GM18505 (cell line): ENCODE data around the gene CERS6.
A peak's percentile ranks its signal among the peaks of the same experiment; 100 is the strongest.

Source experiments
- ATAC-seq: cut with Tn5 transposase; IDR thresholded peaks from one replicate; pipeline ENCODE4 v1.9.1; 2021; ENCODE audit not compliant: unreplicated experiment
- POLR2A ChIP-seq: IDR thresholded peaks from 4 replicates; pipeline ENCODE4 v1.6.1; 2011; ENCODE audit warnings: borderline replicate concordance; ENCODE audit not compliant: insufficient read depth, insufficient read length; ENCODE audit errors: extremely low read depth

CERS6 gene

DNA sequence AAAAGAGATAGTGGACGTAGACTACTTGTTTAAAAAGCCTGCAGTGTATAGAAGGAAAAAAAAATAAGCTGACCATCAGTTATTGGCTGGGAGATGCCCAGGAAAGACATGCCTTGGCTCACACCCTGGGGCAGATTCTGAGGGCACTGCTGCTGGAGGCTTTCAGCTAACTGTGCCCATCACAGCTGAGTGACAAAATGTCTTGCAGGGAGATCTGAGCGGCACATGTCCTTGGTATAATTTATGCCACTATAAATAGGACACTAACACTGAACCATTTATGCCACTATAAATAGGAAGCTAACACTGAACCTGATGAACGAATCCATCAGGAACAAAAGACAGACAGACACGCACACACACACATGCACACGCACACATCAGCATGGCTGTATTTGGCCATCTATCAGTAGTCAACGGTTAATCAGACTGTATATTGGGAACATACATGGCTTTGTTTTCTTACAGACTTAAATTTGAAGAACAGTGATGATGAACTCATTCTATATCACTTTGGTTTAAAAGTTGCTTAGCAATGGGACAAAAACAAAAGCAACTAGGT lies 278.2 kb downstream of the CERS6 start:
- TF ChIP-seq POLR2A = no peak
- ATAC-seq = no peak

DNA sequence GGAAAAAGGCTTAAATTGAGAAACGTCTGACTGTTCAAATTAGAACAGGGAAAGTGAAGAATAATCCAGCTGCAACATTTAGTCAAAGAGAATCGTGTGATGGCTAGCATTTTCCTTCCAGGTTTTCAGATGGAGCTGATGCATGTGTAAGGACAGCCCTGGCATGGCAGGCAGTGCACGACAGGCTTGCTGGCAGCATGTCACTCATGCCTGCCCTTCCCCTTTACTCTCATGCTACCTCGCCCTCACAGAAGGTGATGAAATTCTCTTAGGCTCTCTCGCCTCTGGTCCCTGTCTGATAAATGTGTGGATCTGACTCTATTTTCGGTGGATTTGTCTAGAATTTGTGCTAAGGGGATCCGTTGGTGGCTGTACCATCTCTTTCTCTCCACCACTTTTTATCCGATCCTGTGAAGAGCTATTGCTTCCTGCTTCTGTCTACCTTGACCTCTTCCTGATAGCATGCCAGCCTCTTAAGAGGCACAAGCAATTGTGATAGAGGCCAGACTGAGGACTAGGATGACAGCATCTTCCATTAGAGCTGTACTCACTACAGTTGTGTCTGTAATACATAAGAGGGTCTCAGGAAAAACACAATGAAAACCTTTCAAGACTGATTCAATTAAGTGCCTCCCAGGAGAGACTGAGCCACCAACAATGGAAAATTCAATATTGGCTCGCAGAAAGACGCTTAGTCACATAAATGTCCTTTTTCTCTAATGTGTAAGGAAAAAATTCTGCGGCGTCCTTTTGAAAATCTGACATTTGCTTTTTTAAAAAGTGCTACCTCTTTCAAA lies 280.8 kb downstream of the CERS6 start:
- no peak for ATAC-seq
- no peak for TF ChIP-seq POLR2A

DNA sequence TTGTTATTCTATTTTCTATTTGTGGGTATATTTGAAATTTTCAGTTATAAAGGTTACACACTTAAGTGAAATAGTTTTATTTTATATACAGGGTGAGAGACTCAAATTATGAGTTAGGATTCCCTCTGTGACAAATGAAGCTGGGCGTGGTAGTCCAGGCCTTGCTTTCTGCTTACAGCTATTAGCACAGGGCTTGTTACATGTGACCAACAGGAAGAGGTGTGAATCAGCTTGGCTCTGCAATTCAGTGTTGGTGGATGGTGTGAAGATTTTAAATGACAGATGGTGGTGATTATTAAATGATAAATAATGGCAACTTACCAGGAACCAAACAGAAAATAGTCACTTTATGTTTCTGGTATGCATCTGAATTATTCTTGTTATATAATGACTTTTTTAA lies 282.0 kb downstream of the CERS6 start:
- ATAC-seq = no peak
- no peak for TF ChIP-seq POLR2A

DNA sequence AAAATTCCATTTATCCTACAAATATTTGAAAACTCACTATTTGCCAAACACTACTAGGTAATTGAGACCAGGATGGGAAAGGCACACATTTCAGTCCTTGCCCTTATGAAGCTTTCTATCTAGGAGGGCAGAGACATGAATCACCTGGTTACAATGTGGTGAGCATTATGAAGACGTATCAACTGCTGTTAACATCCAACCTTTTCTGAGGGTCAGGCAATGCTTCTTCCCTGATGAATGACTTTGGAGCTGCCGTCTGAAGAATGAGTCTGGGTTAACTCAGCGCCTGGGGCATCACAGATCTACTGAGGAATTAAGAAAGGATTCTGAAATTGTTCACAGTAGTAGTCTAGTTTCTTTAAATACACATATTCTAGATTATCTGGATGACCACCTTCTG lies 284.3 kb downstream of the CERS6 start:
- TF ChIP-seq POLR2A = no peak
- no peak for ATAC-seq

DNA sequence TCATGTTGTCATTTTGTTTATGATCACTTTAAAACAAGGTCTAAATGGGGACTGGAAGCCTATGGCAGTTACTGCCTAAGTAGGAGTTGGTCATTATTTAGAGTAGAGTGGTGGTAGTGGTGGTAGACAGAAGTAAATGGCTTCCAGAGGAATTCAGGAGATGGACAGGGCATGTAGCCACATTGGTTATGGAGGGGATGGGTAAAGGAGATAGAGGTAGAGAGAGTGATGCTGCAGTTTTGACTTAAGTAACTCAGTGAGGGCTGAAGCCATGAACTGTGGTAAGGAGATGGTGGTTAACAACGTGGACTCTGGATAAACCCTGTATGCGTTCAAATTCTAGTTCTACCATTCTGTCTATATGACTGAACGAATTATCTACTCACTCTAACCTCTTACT lies 284.7 kb downstream of the CERS6 start:
- no peak for TF ChIP-seq POLR2A
- no peak for ATAC-seq

DNA sequence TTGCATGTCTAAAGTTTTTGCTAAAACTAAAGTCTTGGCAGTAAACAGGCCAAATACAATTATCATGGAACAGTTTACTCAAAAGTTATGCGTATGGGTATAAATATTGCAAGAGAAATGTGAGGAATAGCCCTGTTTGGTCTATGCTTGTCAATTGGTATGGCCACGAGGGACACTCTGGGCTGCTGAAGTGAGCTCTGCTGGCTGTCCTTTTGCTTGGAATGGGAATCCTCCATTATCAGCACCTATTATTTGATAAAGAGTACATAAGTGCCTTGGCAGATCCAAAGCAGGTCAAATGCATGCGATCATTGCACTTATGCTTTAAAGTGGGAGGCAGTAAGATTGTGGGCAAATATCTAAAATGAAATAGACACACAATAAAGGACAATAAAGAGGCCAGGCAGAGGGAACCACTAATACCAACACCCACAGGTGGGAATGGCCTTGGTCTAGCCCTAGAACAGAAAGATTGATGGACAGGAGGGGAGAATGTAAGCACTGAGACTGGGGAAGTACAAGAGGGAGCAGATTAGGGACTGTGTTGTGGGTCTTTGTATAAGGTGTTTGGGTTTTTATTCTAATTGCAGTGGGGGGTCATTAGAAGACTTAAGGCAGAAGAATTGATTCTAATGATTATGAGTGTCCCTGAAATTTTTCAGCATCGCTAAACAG lies 286.3 kb downstream of the CERS6 start:
- TF ChIP-seq POLR2A = no peak
- no peak for ATAC-seq

DNA sequence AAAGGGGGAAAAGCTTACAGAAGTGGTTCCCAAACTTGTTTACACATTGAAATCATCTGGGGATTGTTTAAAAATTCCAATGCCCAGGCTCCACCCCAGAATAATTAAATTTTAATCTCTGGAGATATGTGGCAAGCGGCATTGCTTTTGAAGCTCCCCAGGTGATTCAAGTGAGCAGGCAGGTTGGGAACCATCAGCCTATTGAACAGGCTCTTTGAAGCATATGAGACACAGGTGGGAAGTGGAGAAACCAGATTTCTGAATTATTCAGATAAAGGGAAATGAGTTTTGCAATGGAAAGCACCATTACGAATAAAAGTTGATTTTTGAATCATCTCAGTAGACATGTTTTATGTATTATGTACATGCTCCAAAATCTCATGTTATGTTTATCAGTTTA lies 288.8 kb downstream of the CERS6 start:
- ATAC-seq = no peak
- TF ChIP-seq POLR2A = no peak

DNA sequence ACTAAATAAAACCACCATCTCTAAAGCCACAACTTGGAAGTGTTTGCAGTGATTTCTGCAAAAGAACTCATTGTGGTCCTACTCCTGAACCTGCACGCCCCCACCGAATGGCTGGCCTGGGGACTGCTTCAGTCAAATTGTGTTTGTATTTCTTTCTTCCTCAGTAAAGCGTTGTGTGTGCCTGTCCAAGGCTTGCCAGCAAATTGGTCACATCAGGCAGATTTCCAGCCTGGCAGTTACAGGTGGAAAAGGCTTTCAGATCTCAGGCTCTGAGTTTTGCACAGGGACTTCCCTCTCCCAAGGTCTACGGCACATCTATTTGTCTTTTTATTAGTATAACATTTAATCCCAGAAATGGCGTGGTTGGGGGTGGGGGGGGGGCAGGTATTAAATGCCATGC lies 292.4 kb downstream of the CERS6 start:
- no peak for ATAC-seq
- TF ChIP-seq POLR2A = no peak

DNA sequence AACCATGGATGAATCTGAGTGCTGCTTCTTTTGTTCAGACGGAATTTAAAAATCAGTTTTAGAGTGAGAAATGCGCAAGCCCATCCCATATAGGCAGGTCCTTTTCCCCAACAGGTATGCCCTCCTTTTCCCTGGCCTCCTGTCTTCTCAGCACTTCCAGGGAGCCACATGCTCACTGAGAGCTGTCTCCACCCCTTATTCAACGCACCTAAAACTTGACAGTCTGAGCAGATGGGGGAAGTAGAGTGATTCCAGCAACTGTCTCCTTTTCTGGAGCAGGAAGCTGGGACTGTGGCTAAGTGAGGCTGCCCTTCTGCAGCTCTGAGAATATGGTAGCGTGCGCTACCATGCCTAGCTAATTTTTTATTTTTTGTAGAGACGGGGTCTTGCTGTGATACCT lies 293.2 kb downstream of the CERS6 start:
- no peak for ATAC-seq

DNA sequence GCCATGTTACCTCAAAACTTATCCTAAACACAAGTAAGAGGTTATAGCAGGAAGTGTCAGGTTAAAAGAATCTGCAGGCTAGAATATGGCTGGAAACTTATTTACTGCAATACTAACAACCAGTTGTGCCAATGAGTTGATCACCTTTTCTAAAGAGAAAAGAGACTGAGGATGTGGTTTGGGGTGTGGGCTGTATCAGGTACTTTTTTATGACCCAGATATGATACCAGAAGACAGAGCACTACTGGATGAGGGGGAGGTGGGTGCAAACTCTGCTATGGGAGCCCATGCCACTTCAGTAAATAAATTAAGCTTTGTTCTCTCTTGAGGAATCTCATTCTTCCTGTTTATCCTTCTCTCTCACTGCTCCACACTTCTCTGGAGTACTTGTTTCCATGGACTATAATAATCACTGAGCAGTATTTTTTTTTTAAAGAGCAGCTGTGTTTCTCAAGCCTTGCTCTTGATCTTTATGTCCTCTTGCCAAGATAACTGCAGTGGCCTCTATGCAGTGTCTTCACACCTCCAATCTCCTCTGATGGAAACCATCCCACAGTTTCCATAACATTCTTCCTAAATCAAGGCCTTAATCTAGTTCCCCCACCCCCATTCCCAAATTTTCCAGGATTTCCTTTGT lies 295.1 kb downstream of the CERS6 start:
- no peak for TF ChIP-seq POLR2A
- peak; percentile 79 for ATAC-seq

More for the DNA sequence above, 293.2 kb downstream of the CERS6 start:
- TF ChIP-seq POLR2A = no peak

DNA sequence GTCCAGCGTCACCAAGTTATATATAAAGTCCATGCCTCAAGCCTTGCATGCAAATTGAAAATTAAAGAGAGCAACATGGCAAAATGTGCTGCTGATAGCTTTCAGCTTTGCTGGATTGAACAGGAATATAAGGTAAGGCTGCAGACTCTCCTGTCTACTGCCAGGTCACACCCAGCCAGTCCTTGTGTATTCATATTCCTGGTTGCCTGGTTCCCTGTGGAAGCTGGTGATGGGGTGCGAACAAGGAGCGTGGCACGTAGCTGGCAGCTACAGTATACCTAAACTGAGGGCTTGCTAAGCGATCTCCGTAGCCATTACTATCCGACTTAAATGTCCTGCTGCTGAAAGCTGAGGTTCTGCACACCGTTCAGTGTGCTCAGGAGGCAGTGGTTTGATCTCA lies 296.3 kb downstream of the CERS6 start:
- no peak for ATAC-seq
- TF ChIP-seq POLR2A = no peak

DNA sequence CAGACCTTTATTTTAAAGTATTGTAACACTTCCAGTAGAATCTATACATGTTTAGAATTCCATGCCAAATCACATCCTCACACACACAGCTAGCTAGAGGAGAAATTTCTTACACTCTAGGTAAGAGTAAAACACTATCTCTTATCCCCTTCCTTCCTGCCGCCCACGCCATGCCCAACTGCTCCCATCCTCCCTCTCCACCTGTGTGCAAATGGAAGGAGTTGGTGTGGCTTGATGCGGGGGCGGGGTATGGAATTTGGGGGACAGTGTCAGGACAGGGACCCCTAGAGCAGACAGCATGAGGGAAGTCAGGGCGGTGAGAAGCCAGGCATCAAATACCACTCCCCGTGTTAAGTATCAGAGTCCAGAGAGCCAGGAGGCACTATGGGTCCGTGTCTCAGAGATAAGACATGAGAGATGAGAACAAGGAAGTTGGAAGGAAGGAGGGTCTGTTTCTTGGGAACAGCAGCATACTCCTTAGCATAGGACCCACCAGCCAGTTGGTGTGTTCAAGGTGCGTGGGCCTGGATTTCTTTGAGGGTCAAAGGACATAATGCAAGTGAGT lies 297.8 kb downstream of the CERS6 start:
- no peak for TF ChIP-seq POLR2A
- no peak for ATAC-seq

DNA sequence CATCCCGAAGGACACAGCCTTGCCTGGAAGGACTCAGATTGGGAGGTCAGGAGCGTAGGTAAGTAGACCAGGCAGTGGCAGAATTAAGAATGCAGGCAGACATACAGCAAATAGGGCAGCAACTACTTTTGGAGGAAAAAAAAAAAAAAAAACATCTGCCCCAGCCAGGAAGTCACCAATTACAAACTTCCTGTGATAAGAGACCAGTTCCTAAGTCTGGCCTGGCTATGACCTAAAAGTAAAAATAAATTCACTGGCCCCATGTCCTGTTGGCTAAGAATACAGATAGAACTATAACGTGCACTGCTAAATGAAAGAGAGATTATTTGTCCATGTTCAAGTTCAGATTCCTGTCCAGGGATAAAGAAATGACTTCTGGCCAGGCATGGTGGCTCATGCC lies 301.2 kb downstream of the CERS6 start:
- no peak for ATAC-seq
- TF ChIP-seq POLR2A = no peak
